Endothelial cell of umbilical vein (primary cell): ENCODE data around the gene SIGLEC9. TPM values are rescaled to one million over a fixed set of nuclear protein-coding genes. Genes with fewer than 3 reads are reported as not detected.

Source experiments
- BruUV-seq: library from RNA; stranded (reverse); fragments of 400-500 nt; replicated peaks from 2 replicates; lab custom pipeline; 2021; lab: Mats Ljungman, UMichigan
- CTCF ChIA-PET: fragments of 300-600, 350-600 bp; sonication (Branson Sonifier 250); formaldehyde crosslinking; loops from one replicate; lab custom pipeline; 2021; ENCODE audit warnings: antibody characterized with exemption, inconsistent platforms; lab: Charles Lee
- POLR2A ChIA-PET: fragments of 300-600, 350-600 bp; sonication (Branson Sonifier 250); formaldehyde crosslinking; loops from one replicate; lab custom pipeline; 2021; ENCODE audit warnings: antibody characterized with exemption, inconsistent platforms; lab: Charles Lee
- DNase-seq: peaks from one replicate; pipeline ENCODE4 v3.0.0-alpha.2; 2011; ENCODE audit warnings: low read depth, low spot score
- FAIRE-seq: peaks from 2 replicates; lab custom pipeline; 2011; peaks lifted over from hg19 to GRCh38; lab: Jason Lieb, UNC
- H2AFZ ChIP-seq: 2 replicates; pipeline ENCODE4 v1.6.0; 2012; ENCODE audit warnings: low read depth, low read length, control low read depth, inconsistent platforms
- H3K27ac ChIP-seq: 2 replicates; pipeline ENCODE4 v1.5.1; 2011; ENCODE audit warnings: low read depth, mild to moderate bottlenecking, control low read depth, low read length, moderate library complexity; ENCODE audit not compliant: insufficient read depth
- H3K27me3 ChIP-seq, 2 experiments: 2 replicates each; pipeline versions ENCODE4 v1.6.0 to v1.6.1; 2011; ENCODE audit warnings: low read length in 2 of 2, mixed read lengths in 1 of 2; ENCODE audit not compliant: control insufficient read depth in 2 of 2, insufficient read depth in 2 of 2
- H3K36me3 ChIP-seq, 2 experiments: 2 replicates in 1 of 2; 3 replicates in 1 of 2; pipeline ENCODE4 v1.5.1; 2011; ENCODE audit warnings: low read length in 2 of 2, mild to moderate bottlenecking in 1 of 2, moderate library complexity in 1 of 2; ENCODE audit not compliant: control insufficient read depth in 2 of 2, insufficient read depth in 2 of 2; ENCODE audit errors: extremely low read depth in 1 of 2
- H3K4me1 ChIP-seq: 3 replicates; pipeline ENCODE4 v1.5.1; 2011; ENCODE audit warnings: mild to moderate bottlenecking, low read length; ENCODE audit not compliant: control insufficient read depth, insufficient read depth; ENCODE audit errors: extremely low read depth
- H3K4me2 ChIP-seq: 2 replicates; pipeline ENCODE4 v1.6.1; 2011; ENCODE audit warnings: low read length, control low read depth, mixed read lengths; ENCODE audit not compliant: insufficient read depth
- H3K4me3 ChIP-seq, 3 experiments: fragments of 200-600 bp in 1 of 3; sonication (generic), shearing (Covaris generic) in 1 of 3; replicated peaks in 1 of 3; 2 replicates each; pipeline ENCODE4 v1.5.1; 2011 to 2016; ENCODE audit warnings: control low read depth in 3 of 3, low read length in 3 of 3, mild to moderate bottlenecking in 2 of 3, inconsistent platforms in 1 of 3, low read depth in 1 of 3, moderate library complexity in 1 of 3; ENCODE audit not compliant: insufficient read depth in 1 of 3
- H3K79me2 ChIP-seq: 2 replicates; pipeline ENCODE4 v1.6.0; 2012; ENCODE audit warnings: low read length, inconsistent platforms; ENCODE audit not compliant: control insufficient read depth, insufficient read depth
- H3K9ac ChIP-seq: replicated peaks from 2 replicates; pipeline ENCODE3; 2011; ENCODE audit warnings: low read length, control low read depth; ENCODE audit not compliant: insufficient read depth; ENCODE audit errors: extremely low read depth
- H3K9me1 ChIP-seq: replicated peaks from 3 replicates; pipeline ENCODE4 v1.6.0; 2011; ENCODE audit warnings: mild to moderate bottlenecking, low read length; ENCODE audit not compliant: control insufficient read depth, insufficient read depth; ENCODE audit errors: extremely low read depth
- H3K9me3 ChIP-seq: replicated peaks from 2 replicates; pipeline ENCODE4 v1.5.1; 2012; ENCODE audit warnings: low read length, inconsistent platforms; ENCODE audit not compliant: control insufficient read depth, insufficient read depth
- H4K20me1 ChIP-seq: replicated peaks from 2 replicates; pipeline ENCODE3; 2011; ENCODE audit warnings: mild to moderate bottlenecking, low read length; ENCODE audit not compliant: control insufficient read depth, insufficient read depth; ENCODE audit errors: extremely low read depth
- EZH2 ChIP-seq: IDR thresholded peaks from 2 replicates; pipeline ENCODE4 v1.6.1; 2012; ENCODE audit warnings: borderline replicate concordance, low read depth, mild to moderate bottlenecking, moderate library complexity, low read length, inconsistent platforms; ENCODE audit not compliant: severe bottlenecking
- FOS ChIP-seq: IDR thresholded peaks from 2 replicates; pipeline ENCODE4 v1.6.1; 2011; ENCODE audit warnings: mild to moderate bottlenecking, low read length, moderate library complexity, borderline replicate concordance; ENCODE audit not compliant: insufficient read depth
- GATA2 ChIP-seq: IDR thresholded peaks from 2 replicates; pipeline ENCODE4 v1.7.0; 2011; ENCODE audit warnings: low read depth, mild to moderate bottlenecking, moderate library complexity, mixed read lengths, low read length; ENCODE audit not compliant: insufficient read length, insufficient read depth
- JUN ChIP-seq: IDR thresholded peaks from 2 replicates; pipeline ENCODE4 v1.6.1; 2011; ENCODE audit warnings: borderline replicate concordance, low read depth; ENCODE audit not compliant: insufficient read length, insufficient read depth
- MYC ChIP-seq: IDR thresholded peaks from one replicate; pipeline ENCODE4 v1.6.1; 2011; ENCODE audit warnings: mild to moderate bottlenecking, low read depth, low read length
- POLR2A ChIP-seq: IDR thresholded peaks from 2 replicates; pipeline ENCODE4 v1.6.1; 2012; ENCODE audit warnings: low read depth, mild to moderate bottlenecking, control low read depth, low read length
- POLR2AphosphoS5 ChIP-seq: IDR thresholded peaks from 2 replicates; pipeline ENCODE4 v1.6.1; 2012; ENCODE audit warnings: low read depth, mild to moderate bottlenecking, control low read depth, low read length, moderate library complexity; ENCODE audit not compliant: insufficient read depth
- dilution Hi-C: fragments of 300-500 bp; cut with MboI; formaldehyde crosslinking; loops from one replicate; pipeline ENCODE4 v1.15.0; 2019; ENCODE audit warnings: low sequenced_read_pairs; ENCODE audit not compliant: extremely low pct_ligation_motif_present
- intact Hi-C: fragments of 100-400 bp; cut with micrococcal nuclease; formaldehyde crosslinking; loops from one replicate; pipeline ENCODE4 v1.10.0; 2022
- polyA plus RNA-seq, 4 experiments: library from polyadenylated mRNA; depleted of rRNA in 3 of 4; stranded (reverse) in 3 of 4; unstranded in 1 of 4; fragments of >200 nt; gene quantifications; 2 replicates each; pipeline versions ENCODE4 v1.2.1 to v1.2.3, GENCODE V29; 2011 to 2012; ENCODE audit warnings: missing spikeins in 1 of 4
- total RNA-seq: library from RNA; stranded (reverse); gene quantifications from 2 replicates; pipeline ENCODE4 v1.2.3, GENCODE V29; 2021
- TF ChIP-seq, protein P1 (sequence below), 2 donors: IDR thresholded peaks; 1 replicate in 1 of 2; 2 replicates in 1 of 2; pipeline ENCODE4 v1.5.1; 2011; ENCODE audit warnings: low read length in 2 of 2, mild to moderate bottlenecking in 2 of 2, moderate library complexity in 2 of 2, control low read depth in 1 of 2, inconsistent platforms in 1 of 2, low read depth in 1 of 2; ENCODE audit not compliant: insufficient read depth in 1 of 2; ENCODE audit errors: extremely low read depth in 1 of 2
- TF ChIP-seq, protein P2 (sequence below): IDR thresholded peaks from 2 replicates; pipeline ENCODE4 v1.6.1; 2011; ENCODE audit not compliant: insufficient read depth, insufficient read length

SIGLEC9 gene
- total and polyA plus RNA-seq, 2 donors (not counting 3 experiments of a cell fraction or from before 2014, with no cell fraction given) = not detected

DNA sequence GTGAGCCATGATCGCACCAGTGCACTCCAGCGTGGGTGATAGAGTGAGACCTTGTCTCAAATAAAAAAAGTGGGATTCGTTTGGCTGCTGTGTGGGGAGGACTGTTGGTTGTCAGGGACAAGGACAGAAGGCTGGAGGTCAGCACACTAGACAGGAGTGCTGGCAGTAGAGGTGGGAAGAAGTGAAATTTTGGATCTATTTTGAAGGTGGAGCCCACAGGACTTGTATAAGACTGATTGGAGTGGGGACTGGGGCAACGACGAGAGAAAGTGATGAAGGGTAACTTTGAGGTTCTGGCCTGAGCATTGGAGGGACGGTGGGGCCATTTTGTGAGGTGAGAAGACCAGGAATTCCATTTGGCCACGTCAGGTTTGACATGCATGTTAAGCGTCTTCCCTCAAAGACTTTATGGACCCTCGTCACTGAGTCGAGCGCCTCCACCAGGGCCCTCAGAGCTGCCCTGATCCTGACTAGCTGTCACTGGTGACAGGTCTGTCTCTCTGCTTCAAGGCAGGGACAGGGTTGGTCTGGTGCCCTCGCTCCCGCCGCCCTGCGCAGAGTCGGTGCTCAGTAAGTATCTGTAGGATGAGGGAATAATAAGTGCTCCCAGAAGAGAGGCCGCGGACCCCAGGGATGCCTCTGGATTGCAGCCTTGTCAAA is 17.2 kb upstream of the SIGLEC9 start:
- H3K9me1 ChIP-seq = no peaks in the 10 kb centered on the region
- H3K36me3 ChIP-seq = peaks cover 0 to 2% of the 10 kb centered on the region in 2 experiments
- dilution Hi-C loops (no loop called here), intact Hi-C loops (loop anchor here (1.0 to 5.0 kb wide), 6 partner anchors 10 to 596 kb away; partner anchors contain the start of genes ETFB and JOSD2)
- H3K4me2 ChIP-seq = peak overlapping the region; percentile 81
- peak overlapping the region; percentile 56 to 65 (median 64) for H3K4me3 ChIP-seq
- TF ChIP-seq MYC = no peak
- TF ChIP-seq, protein P1, sequence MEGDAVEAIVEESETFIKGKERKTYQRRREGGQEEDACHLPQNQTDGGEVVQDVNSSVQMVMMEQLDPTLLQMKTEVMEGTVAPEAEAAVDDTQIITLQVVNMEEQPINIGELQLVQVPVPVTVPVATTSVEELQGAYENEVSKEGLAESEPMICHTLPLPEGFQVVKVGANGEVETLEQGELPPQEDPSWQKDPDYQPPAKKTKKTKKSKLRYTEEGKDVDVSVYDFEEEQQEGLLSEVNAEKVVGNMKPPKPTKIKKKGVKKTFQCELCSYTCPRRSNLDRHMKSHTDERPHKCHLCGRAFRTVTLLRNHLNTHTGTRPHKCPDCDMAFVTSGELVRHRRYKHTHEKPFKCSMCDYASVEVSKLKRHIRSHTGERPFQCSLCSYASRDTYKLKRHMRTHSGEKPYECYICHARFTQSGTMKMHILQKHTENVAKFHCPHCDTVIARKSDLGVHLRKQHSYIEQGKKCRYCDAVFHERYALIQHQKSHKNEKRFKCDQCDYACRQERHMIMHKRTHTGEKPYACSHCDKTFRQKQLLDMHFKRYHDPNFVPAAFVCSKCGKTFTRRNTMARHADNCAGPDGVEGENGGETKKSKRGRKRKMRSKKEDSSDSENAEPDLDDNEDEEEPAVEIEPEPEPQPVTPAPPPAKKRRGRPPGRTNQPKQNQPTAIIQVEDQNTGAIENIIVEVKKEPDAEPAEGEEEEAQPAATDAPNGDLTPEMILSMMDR (IDR thresholded peaks at IDR 0.05; ENCODE audit: extremely low read depth in 1 of 2, insufficient read depth in 1 of 2, low read depth in 1 of 2, low read length in 2 of 2) = no peak
- no peak for TF ChIP-seq EZH2
- TF ChIP-seq, protein P2, sequence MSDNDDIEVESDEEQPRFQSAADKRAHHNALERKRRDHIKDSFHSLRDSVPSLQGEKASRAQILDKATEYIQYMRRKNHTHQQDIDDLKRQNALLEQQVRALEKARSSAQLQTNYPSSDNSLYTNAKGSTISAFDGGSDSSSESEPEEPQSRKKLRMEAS = no peak
- no peak for TF ChIP-seq POLR2AphosphoS5
- no peak for TF ChIP-seq JUN
- no peak for TF ChIP-seq POLR2A
- TF ChIP-seq FOS = no peak
- TF ChIP-seq GATA2 = no peak
- peaks cover 0 to 5% of the 10 kb centered on the region in 2 experiments for H3K27me3 ChIP-seq
- peaks cover 39% of the 10 kb centered on the region for H3K79me2 ChIP-seq
- peak overlapping the region; percentile 68 for H3K9ac ChIP-seq
- no peaks in the 10 kb centered on the region for H3K9me3 ChIP-seq
- FAIRE-seq (no peak), DNase-seq (no peak)
- CTCF ChIA-PET = interaction anchor here (1.4 kb wide), 1 partner anchor 11 kb away, joined by 5 read pairs; no protein-coding TSS in a partner anchor
- no peaks in the 10 kb centered on the region for H4K20me1 ChIP-seq
- POLR2A ChIA-PET = no interaction called here
- H3K27ac ChIP-seq = peak overlapping the region; percentile 51
- H3K4me1 ChIP-seq = peaks cover 11% of the 10 kb centered on the region
- TSS peak; percentile 60 for BruUV-seq
- peak overlapping the region; percentile 18 for H2AFZ ChIP-seq
